IMR-90 (cell line): ENCODE data around the gene TRAF7. TPM values are rescaled to one million over a fixed set of nuclear protein-coding genes. Genes with fewer than 3 reads are reported as not detected.
"Not testable (repeated sequence)": the region's sequence is repeated elsewhere in the genome, so short reads cannot be mapped to it uniquely, and the experiment has no call there.

ENCODE experiments used
- ATAC-seq: fragments of 200-7000 bp; cut with Tn5 transposase; 2 replicates; pipeline ENCODE4 v1.9.1; 2020; ENCODE audit warnings: low read depth, mild to moderate bottlenecking, moderate library complexity
- BruUV-seq: library from RNA; stranded (reverse); fragments of 400-500 nt; replicated peaks from 2 replicates; lab custom pipeline; 2021; lab: Mats Ljungman, UMichigan
- CTCF ChIA-PET: fragments of 300-600 bp; formaldehyde crosslinking; extraction: SDS; loops from one replicate; lab custom pipeline; 2021; ENCODE audit warnings: antibody characterized with exemption; lab: Yijun Ruan, JAX
- POLR2A ChIA-PET: fragments of 300-600 bp; sonication (Branson Sonifier 250); formaldehyde crosslinking; loops from one replicate; lab custom pipeline; 2022; ENCODE audit warnings: antibody characterized with exemption; ENCODE audit not compliant: unreplicated experiment; lab: Charles Lee
- DNase-seq: peaks from one replicate; pipeline ENCODE4 v3.0.0; 2013
- H2AFZ ChIP-seq: replicated peaks from 2 replicates; pipeline ENCODE3; 2013; ENCODE audit warnings: low read length, mild to moderate bottlenecking; ENCODE audit not compliant: poor library complexity
- H2AK5ac ChIP-seq: 2 replicates; pipeline ENCODE4 v1.6.1; 2013; ENCODE audit warnings: low read depth, low read length, inconsistent platforms
- H2AK9ac ChIP-seq: replicated peaks from 2 replicates; pipeline ENCODE3; 2013; ENCODE audit warnings: mild to moderate bottlenecking, low read depth, low read length, moderate library complexity; ENCODE audit not compliant: poor library complexity
- H2BK120ac ChIP-seq: 2 replicates; pipeline ENCODE4 v1.6.1; 2013; ENCODE audit warnings: low read depth, low read length, inconsistent platforms
- H2BK15ac ChIP-seq: 3 replicates; pipeline ENCODE4 v1.6.1; 2013; ENCODE audit warnings: low read depth, low read length, inconsistent platforms
- H2BK20ac ChIP-seq: 2 replicates; pipeline ENCODE4 v1.6.1; 2013; ENCODE audit warnings: low read depth, mild to moderate bottlenecking, inconsistent platforms, low read length, moderate library complexity
- H2BK5ac ChIP-seq: 2 replicates; pipeline ENCODE4 v1.6.1; 2013; ENCODE audit warnings: mild to moderate bottlenecking, low read depth, low read length, inconsistent platforms; ENCODE audit not compliant: poor library complexity, severe bottlenecking
- H3K14ac ChIP-seq: replicated peaks from 2 replicates; pipeline ENCODE4 v1.6.1; 2013; ENCODE audit warnings: low read depth, low read length, inconsistent platforms
- H3K18ac ChIP-seq: 2 replicates; pipeline ENCODE4 v1.6.1; 2013; ENCODE audit warnings: low read depth, low read length, control low read depth
- H3K23ac ChIP-seq: 2 replicates; pipeline ENCODE4 v1.6.1; 2013; ENCODE audit warnings: low read depth, low read length, inconsistent platforms
- H3K27ac ChIP-seq: 2 replicates; pipeline ENCODE4 v1.5.1; 2013; ENCODE audit warnings: mild to moderate bottlenecking, control low read depth, low read length; ENCODE audit not compliant: insufficient read depth
- H3K27me3 ChIP-seq: 2 replicates; pipeline ENCODE4 v1.6.1; 2013; ENCODE audit warnings: low read length; ENCODE audit not compliant: control insufficient read depth, insufficient read depth
- H3K36me3 ChIP-seq: 2 replicates; pipeline ENCODE4 v1.6.1; 2013; ENCODE audit warnings: low read length, mixed read lengths; ENCODE audit not compliant: control insufficient read depth, insufficient read depth
- H3K4ac ChIP-seq: 2 replicates; pipeline ENCODE4 v1.6.1; 2013; ENCODE audit warnings: low read depth, low read length, inconsistent platforms
- H3K4me1 ChIP-seq: 2 replicates; pipeline ENCODE4 v1.6.1; 2013; ENCODE audit warnings: low read length, mixed read lengths; ENCODE audit not compliant: control insufficient read depth, insufficient read depth
- H3K4me2 ChIP-seq: 2 replicates; pipeline ENCODE4 v1.6.1; 2013; ENCODE audit warnings: low read depth, mild to moderate bottlenecking, control low read depth, low read length, moderate library complexity
- H3K4me3 ChIP-seq: 2 replicates; pipeline ENCODE4 v1.5.1; 2013; ENCODE audit warnings: low read depth, mild to moderate bottlenecking, control low read depth, low read length, moderate library complexity; ENCODE audit not compliant: insufficient read depth
- H3K56ac ChIP-seq: 2 replicates; pipeline ENCODE4 v1.6.1; 2013; ENCODE audit warnings: low read length, inconsistent platforms; ENCODE audit not compliant: insufficient read depth; ENCODE audit errors: extremely low read depth
- H3K79me1 ChIP-seq, 2 experiments: 2 replicates each; pipeline ENCODE4 v1.6.1; 2013; ENCODE audit warnings: low read length in 2 of 2, inconsistent platforms in 1 of 2, low read depth in 1 of 2
- H3K9ac ChIP-seq: 2 replicates; pipeline ENCODE4 v1.6.1; 2013; ENCODE audit warnings: low read depth, low read length, control low read depth
- H3K9me1 ChIP-seq: 2 replicates; pipeline ENCODE4 v1.6.1; 2013; ENCODE audit warnings: low read length, inconsistent platforms; ENCODE audit not compliant: insufficient read depth
- H3K9me3 ChIP-seq: 2 replicates; pipeline ENCODE4 v1.6.1; 2013; ENCODE audit warnings: low read length; ENCODE audit not compliant: control insufficient read depth, insufficient read depth
- H4K20me1 ChIP-seq: 2 replicates; pipeline ENCODE4 v1.6.1; 2013; ENCODE audit warnings: low read length, inconsistent platforms; ENCODE audit not compliant: insufficient read depth
- H4K5ac ChIP-seq: 2 replicates; pipeline ENCODE4 v1.6.1; 2013; ENCODE audit warnings: mild to moderate bottlenecking, low read depth, low read length, control low read depth
- H4K8ac ChIP-seq, 2 experiments: 2 replicates each; pipeline ENCODE4 v1.6.1; 2013; ENCODE audit warnings: low read depth in 2 of 2, low read length in 2 of 2, control low read depth in 1 of 2, inconsistent platforms in 1 of 2
- H4K91ac ChIP-seq: 2 replicates; pipeline ENCODE4 v1.6.1; 2013; ENCODE audit warnings: low read depth, low read length, inconsistent platforms; ENCODE audit not compliant: insufficient read depth
- RAD21 ChIP-seq: IDR thresholded peaks from 2 replicates; pipeline ENCODE4 v1.6.1; 2012; ENCODE audit warnings: low read length, improper control_type of control experiment
- SMC3 ChIP-seq: fragments of 150-350 bp; IDR thresholded peaks from 2 replicates; pipeline ENCODE4 v1.6.1; 2016; ENCODE audit warnings: low read depth, mild to moderate bottlenecking, antibody characterized with exemption, low read length, moderate library complexity
- WGBS, 2 experiments: methylation state at CpG; one replicate each; pipeline versions ENCODE4 v1.1.5 to v1.1.7; 2013; ENCODE audit warnings: missing lambda C conversion rate in 2 of 2; ENCODE audit not compliant: insufficient read length in 1 of 2; ENCODE audit errors: extremely low coverage in 2 of 2; 5-methylcytosine and 5-hydroxymethylcytosine counted together
- dilution Hi-C: fragments of 300-500 bp; cut with HindIII; formaldehyde crosslinking; loops from one replicate; pipeline ENCODE4 v1.14.3; 2018; ENCODE audit warnings: low sequenced_read_pairs; ENCODE audit not compliant: unreplicated experiment
- in situ Hi-C: fragments of 300-500 bp; cut with MboI; formaldehyde crosslinking; loops from 3 replicates; pipeline ENCODE4 v1.14.3; 2019; ENCODE audit warnings: low sequenced_read_pairs, inconsistent platforms, mixed read lengths
- intact Hi-C: fragments of 100-400 bp; cut with micrococcal nuclease; formaldehyde crosslinking; loops from 2 replicates; pipeline ENCODE4 v1.10.0; 2022
- polyA plus RNA-seq, 3 experiments: library from polyadenylated mRNA; depleted of rRNA; stranded (reverse); fragments of >200 nt; gene quantifications; 2 replicates each; pipeline ENCODE4 v1.2.3, GENCODE V29; 2012; ENCODE audit warnings: low replicate concordance in 1 of 3
- total RNA-seq: library from RNA; depleted of rRNA; stranded (reverse); fragments of >200 nt; gene quantifications from 2 replicates; pipeline ENCODE4 v1.2.3, GENCODE V29; 2012
- TF ChIP-seq, protein P1 (sequence below): conservative IDR thresholded peaks from 2 replicates; pipeline ENCODE4 v1.5.1; 2012; ENCODE audit warnings: mild to moderate bottlenecking, low read depth, low read length, improper control_type of control experiment

The TRAF7 gene
- total and polyA plus RNA-seq, 2 of the 4 experiments (the other 2 are of a cell fraction) = 29.6 to 52.6 TPM

- H3K36me3 ChIP-seq, intact Hi-C loops, H3K23ac ChIP-seq, H2BK120ac ChIP-seq, H2AK5ac ChIP-seq, H3K4me3 ChIP-seq, H3K56ac ChIP-seq, H3K9me3 ChIP-seq, H2BK5ac ChIP-seq, BruUV-seq, H4K5ac ChIP-seq, H3K4ac ChIP-seq, H3K14ac ChIP-seq, dilution Hi-C loops, H2BK20ac ChIP-seq, H3K18ac ChIP-seq, H3K4me2 ChIP-seq, H3K9ac ChIP-seq, H4K91ac ChIP-seq, H3K27me3 ChIP-seq, H2BK15ac ChIP-seq, in situ Hi-C loops, H2AK9ac ChIP-seq, H3K9me1 ChIP-seq, H2AFZ ChIP-seq, H3K27ac ChIP-seq, H4K8ac ChIP-seq: not testable (repeated sequence)
- 100% methylated on average over 1 of the region's 9 CpGs; no CpG with 5 or more reads in 1 of the 2 experiments for WGBS, 2 experiments
- ATAC-seq (0 out of 2 replicates have a peak, but pooled peaks have one; percentile 9), DNase-seq (peak; percentile 54)
- peaks cover 25% of the 10 kb centered on the region for H3K4me1 ChIP-seq
- H3K79me1 ChIP-seq = peaks cover 4 to 23% of the 10 kb centered on the region in 2 experiments; a peak in 3 of 4 replicates
- TF ChIP-seq, protein P1, sequence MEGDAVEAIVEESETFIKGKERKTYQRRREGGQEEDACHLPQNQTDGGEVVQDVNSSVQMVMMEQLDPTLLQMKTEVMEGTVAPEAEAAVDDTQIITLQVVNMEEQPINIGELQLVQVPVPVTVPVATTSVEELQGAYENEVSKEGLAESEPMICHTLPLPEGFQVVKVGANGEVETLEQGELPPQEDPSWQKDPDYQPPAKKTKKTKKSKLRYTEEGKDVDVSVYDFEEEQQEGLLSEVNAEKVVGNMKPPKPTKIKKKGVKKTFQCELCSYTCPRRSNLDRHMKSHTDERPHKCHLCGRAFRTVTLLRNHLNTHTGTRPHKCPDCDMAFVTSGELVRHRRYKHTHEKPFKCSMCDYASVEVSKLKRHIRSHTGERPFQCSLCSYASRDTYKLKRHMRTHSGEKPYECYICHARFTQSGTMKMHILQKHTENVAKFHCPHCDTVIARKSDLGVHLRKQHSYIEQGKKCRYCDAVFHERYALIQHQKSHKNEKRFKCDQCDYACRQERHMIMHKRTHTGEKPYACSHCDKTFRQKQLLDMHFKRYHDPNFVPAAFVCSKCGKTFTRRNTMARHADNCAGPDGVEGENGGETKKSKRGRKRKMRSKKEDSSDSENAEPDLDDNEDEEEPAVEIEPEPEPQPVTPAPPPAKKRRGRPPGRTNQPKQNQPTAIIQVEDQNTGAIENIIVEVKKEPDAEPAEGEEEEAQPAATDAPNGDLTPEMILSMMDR = peak; percentile 55
- TF ChIP-seq SMC3 (peak; percentile 53), RAD21 (peak; percentile 58)
- peaks cover 13% of the 10 kb centered on the region for H4K20me1 ChIP-seq
- CTCF ChIA-PET = interaction anchor here (0.6 to 1.6 kb wide), 2 partner anchors 19 to 33 kb away, joined by 3 to 7 read pairs; no protein-coding TSS in a partner anchor
- POLR2A ChIA-PET = interaction anchor here (0.6 kb wide), 1 partner anchor 32 kb away, joined by 5 read pairs; no protein-coding TSS in a partner anchor
Observed at GRCh38 chr16:2121325-2121724, 34.3 kb upstream of the TRAF7 start.
